GM18499 (cell line): Measurements from ENCODE around the gene ZNF526.

ENCODE experiments used
- ATAC-seq: cut with Tn5 transposase; IDR thresholded peaks from one replicate; pipeline ENCODE4 v1.9.1; 2021; ENCODE audit warnings: moderate number of reproducible peaks; ENCODE audit not compliant: insufficient read depth, unreplicated experiment

Gene ZNF526

GRCh38 chr19:42275517-42275916 lies 55.4 kb downstream of the ZNF526 start:
- no peak for ATAC-seq

- ATAC-seq: no peak
Measured at GRCh38 chr19:42276284-42276683, 56.2 kb downstream of the ZNF526 start.

- no peak for ATAC-seq
Measured at GRCh38 chr19:42276821-42277220, 56.7 kb downstream of the ZNF526 start.
